ENCODE measurements around the gene ACSS1. TPM values are rescaled to one million over a fixed set of nuclear protein-coding genes. Genes with fewer than 3 reads are reported as not detected.

Gene ACSS1
- total RNA-seq, 1 experiment from 2014 or later: 12.8 TPM

DNA sequence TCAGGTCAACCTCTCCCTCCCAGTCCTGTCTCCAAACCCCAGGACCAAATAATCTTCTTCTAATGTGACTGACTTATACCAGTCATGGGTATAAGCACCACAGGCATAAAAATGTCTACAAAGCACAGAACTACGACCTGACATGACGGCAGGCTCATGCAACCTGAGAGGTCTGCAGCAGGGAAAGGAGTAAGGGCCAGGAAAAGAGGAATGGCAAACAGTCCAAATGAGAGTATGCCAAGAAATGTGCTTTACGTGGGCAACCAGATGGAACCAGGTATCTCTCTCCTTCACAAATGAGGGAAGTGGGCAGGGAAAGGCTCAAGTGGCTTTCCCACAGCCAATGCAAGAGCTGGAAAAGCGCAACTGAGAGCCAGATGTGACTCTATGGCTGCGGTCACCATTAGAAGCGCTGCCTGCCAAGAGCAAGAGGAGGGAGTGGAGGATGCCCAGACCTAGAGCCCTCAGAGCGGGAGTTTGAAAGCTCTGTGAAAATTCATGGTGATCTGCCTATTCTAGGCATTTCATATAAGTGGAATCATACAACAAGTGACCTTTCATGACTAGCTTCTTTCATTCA is 71.4 kb downstream of the ACSS1 start:
- Histone ChIP-seq H3K4me2 (no peak overlapping the region), H3F3A (ENCODE audit: insufficient read depth, low read depth) (no peaks in the 10 kb centered on the region), H3K4me1 (replicated peaks; ENCODE audit: insufficient read depth) (peaks cover 15% of the 10 kb centered on the region), H3K9me2 (ENCODE audit: insufficient read depth) (no peaks in the 10 kb centered on the region), H4K20me1 (ENCODE audit: insufficient read depth) (no peaks in the 10 kb centered on the region), H3K27ac (no peak overlapping the region), H2AFZ (no peak overlapping the region), H3K4me3 (no peak overlapping the region), H3K9me3 (ENCODE audit: insufficient read depth, low read depth) (no peaks in the 10 kb centered on the region), H3K27me3 (ENCODE audit: insufficient read depth, low read depth) (no peaks in the 10 kb centered on the region), H3K79me2 (ENCODE audit: low read depth) (peaks cover 57% of the 10 kb centered on the region), H3K36me3 (ENCODE audit: low read depth) (peaks cover 17% of the 10 kb centered on the region)
- ChIA-PET POLR2A (ENCODE audit: unreplicated experiment) (no interaction called here), CTCF (no interaction called here)
- BruUV-seq (replicated peaks): no TSS peak
- no peak for DNase-seq
- intact Hi-C loops (cut with micrococcal nuclease; ENCODE audit: unreplicated experiment): no loop called here
- TF ChIP-seq, protein P1, sequence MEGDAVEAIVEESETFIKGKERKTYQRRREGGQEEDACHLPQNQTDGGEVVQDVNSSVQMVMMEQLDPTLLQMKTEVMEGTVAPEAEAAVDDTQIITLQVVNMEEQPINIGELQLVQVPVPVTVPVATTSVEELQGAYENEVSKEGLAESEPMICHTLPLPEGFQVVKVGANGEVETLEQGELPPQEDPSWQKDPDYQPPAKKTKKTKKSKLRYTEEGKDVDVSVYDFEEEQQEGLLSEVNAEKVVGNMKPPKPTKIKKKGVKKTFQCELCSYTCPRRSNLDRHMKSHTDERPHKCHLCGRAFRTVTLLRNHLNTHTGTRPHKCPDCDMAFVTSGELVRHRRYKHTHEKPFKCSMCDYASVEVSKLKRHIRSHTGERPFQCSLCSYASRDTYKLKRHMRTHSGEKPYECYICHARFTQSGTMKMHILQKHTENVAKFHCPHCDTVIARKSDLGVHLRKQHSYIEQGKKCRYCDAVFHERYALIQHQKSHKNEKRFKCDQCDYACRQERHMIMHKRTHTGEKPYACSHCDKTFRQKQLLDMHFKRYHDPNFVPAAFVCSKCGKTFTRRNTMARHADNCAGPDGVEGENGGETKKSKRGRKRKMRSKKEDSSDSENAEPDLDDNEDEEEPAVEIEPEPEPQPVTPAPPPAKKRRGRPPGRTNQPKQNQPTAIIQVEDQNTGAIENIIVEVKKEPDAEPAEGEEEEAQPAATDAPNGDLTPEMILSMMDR (conservative IDR thresholded peaks at IDR 0.05): no peak
- TF ChIP-seq EZH2 (IDR thresholded peaks at IDR 0.05; ENCODE audit: low read depth): no peak

DNA sequence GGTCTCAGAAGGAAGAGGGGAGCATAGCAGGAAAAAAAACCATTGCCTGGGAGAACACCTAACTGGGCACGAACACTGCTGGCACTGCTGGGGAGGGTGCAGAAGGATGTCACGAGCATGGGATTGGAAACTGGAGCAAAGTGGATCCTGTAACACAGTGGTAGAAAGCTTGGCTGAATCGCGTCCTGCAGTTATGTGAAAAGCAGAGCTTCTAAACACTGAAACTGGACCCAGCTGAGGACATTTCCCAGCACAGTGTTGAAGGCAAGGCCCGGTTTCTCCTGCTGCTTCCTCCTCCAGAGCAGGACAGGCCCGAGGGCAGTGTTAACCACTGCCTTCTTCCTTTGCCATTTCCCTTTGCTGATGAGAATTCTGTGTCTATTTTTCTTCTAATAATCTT is 72.1 kb downstream of the ACSS1 start:
- Histone ChIP-seq H3K4me2 (no peak overlapping the region), H3K9me2 (ENCODE audit: insufficient read depth) (no peaks in the 10 kb centered on the region), H3F3A (ENCODE audit: insufficient read depth, low read depth) (no peaks in the 10 kb centered on the region), H3K27me3 (ENCODE audit: insufficient read depth, low read depth) (no peaks in the 10 kb centered on the region), H3K27ac (no peak overlapping the region), H3K9me3 (ENCODE audit: insufficient read depth, low read depth) (no peaks in the 10 kb centered on the region), H4K20me1 (ENCODE audit: insufficient read depth) (no peaks in the 10 kb centered on the region), H3K4me3 (no peak overlapping the region), H3K79me2 (ENCODE audit: low read depth) (peaks cover 50% of the 10 kb centered on the region), H3K36me3 (ENCODE audit: low read depth) (peaks cover 24% of the 10 kb centered on the region), H2AFZ (no peak overlapping the region), H3K4me1 (replicated peaks; ENCODE audit: insufficient read depth) (peaks cover 8% of the 10 kb centered on the region)
- CTCF ChIA-PET: no interaction called here
- no TSS peak for BruUV-seq (replicated peaks)
- POLR2A ChIA-PET (ENCODE audit: unreplicated experiment): no interaction called here
- TF ChIP-seq, protein P1 (conservative IDR thresholded peaks at IDR 0.05): no peak
- TF ChIP-seq EZH2 (IDR thresholded peaks at IDR 0.05; ENCODE audit: low read depth): no peak
- intact Hi-C loops (cut with micrococcal nuclease; ENCODE audit: unreplicated experiment): no loop called here
- DNase-seq: no peak

DNA sequence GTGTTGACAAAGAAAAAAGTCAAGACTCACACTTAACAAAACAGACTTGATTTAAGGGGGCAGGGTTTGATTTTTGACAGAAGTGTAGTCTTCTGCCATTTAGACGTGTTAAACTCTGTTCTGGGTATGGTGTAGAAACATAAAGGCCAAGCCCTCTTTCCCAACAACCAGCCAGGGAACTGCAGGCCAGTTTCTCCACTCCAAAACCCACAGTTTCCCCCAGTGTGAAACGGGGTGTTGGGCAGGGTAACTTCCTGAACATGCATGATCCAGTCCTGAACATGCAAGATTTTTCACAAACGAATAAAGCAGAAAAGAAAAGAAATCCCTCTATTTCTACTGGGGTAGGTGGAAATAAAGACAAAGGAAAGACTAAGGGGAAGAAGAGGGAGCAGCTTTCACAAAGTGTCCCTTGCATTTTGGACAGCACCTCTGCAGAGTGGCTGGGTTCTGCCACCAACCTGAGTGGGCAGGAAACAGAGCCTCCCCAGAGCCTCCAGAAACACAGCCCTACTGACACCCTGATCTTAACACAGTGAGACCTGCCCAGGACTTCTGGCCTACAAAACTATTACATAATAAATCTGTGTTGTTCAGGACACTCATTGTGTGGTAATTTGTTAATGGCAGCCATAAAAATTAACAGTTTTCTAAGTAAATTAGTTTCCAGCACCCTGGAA is 72.8 kb downstream of the ACSS1 start:
- CTCF ChIA-PET: no interaction called here
- POLR2A ChIA-PET (ENCODE audit: unreplicated experiment): no interaction called here
- Histone ChIP-seq H3K4me2 (no peak overlapping the region), H3K9me2 (ENCODE audit: insufficient read depth) (no peaks in the 10 kb centered on the region), H3K4me1 (replicated peaks; ENCODE audit: insufficient read depth) (0 out of 2 replicates have a peak, but pooled peaks cover 5% of the 10 kb centered on the region), H3F3A (ENCODE audit: insufficient read depth, low read depth) (no peaks in the 10 kb centered on the region), H3K4me3 (no peak overlapping the region), H4K20me1 (ENCODE audit: insufficient read depth) (no peaks in the 10 kb centered on the region), H3K27me3 (ENCODE audit: insufficient read depth, low read depth) (no peaks in the 10 kb centered on the region), H3K9me3 (ENCODE audit: insufficient read depth, low read depth) (no peaks in the 10 kb centered on the region), H3K27ac (no peak overlapping the region), H2AFZ (no peak overlapping the region), H3K79me2 (ENCODE audit: low read depth) (peaks cover 43% of the 10 kb centered on the region), H3K36me3 (ENCODE audit: low read depth) (peaks cover 28% of the 10 kb centered on the region)
- BruUV-seq (replicated peaks): no TSS peak
- TF ChIP-seq EZH2 (IDR thresholded peaks at IDR 0.05; ENCODE audit: low read depth): no peak
- TF ChIP-seq, protein P1 (conservative IDR thresholded peaks at IDR 0.05): no peak
- intact Hi-C loops (cut with micrococcal nuclease; ENCODE audit: unreplicated experiment): no loop called here
- DNase-seq: no peak
